RPMI8226 (cell line): ENCODE results near the gene ADIPOR2.

Source experiments
- DNase-seq: peaks from one replicate; pipeline ENCODE4 v3.0.0-alpha.2; 2015

ADIPOR2 gene

GRCh38 chr12:1738446-1738845, 47.6 kb downstream of the ADIPOR2 start:
- no peak for DNase-seq

GRCh38 chr12:1739368-1739767, 48.5 kb downstream of the ADIPOR2 start:
- no peak for DNase-seq

- DNase-seq = no peak
These were observed 49.5 kb downstream of the ADIPOR2 start for GRCh38 chr12:1740161-1740948.

GRCh38 chr12:1741154-1741949, 50.5 kb downstream of the ADIPOR2 start:
- no peak for DNase-seq

GRCh38 chr12:1744932-1745331, 54.1 kb downstream of the ADIPOR2 start:
- no peak for DNase-seq

- DNase-seq = no peak
These were observed 56.7 kb downstream of the ADIPOR2 start for GRCh38 chr12:1747609-1748008.

GRCh38 chr12:1749019-1749418, 58.1 kb downstream of the ADIPOR2 start:
- DNase-seq = no peak

GRCh38 chr12:1750300-1750699, 59.4 kb downstream of the ADIPOR2 start:
- no peak for DNase-seq

GRCh38 chr12:1758376-1758775, 67.5 kb downstream of the ADIPOR2 start:
- no peak for DNase-seq

GRCh38 chr12:1758887-1759286, 68.0 kb downstream of the ADIPOR2 start:
- DNase-seq = no peak

- no peak for DNase-seq
These were observed 69.9 kb downstream of the ADIPOR2 start for GRCh38 chr12:1760566-1761382.

GRCh38 chr12:1761857-1762256, 71.0 kb downstream of the ADIPOR2 start:
- no peak for DNase-seq

- DNase-seq = no peak
These were observed 72.3 kb downstream of the ADIPOR2 start for GRCh38 chr12:1763153-1763552.

GRCh38 chr12:1766110-1766509, 75.2 kb downstream of the ADIPOR2 start:
- no peak for DNase-seq

- no peak for DNase-seq
These were observed 76.7 kb downstream of the ADIPOR2 start for GRCh38 chr12:1767407-1768090.

- no peak for DNase-seq
These were observed 77.7 kb downstream of the ADIPOR2 start for GRCh38 chr12:1768615-1769014.

GRCh38 chr12:1769809-1770494, 79.1 kb downstream of the ADIPOR2 start:
- DNase-seq = no peak

GRCh38 chr12:1773937-1774655, 83.2 kb downstream of the ADIPOR2 start:
- DNase-seq = no peak

- no peak for DNase-seq
These were observed 85.5 kb downstream of the ADIPOR2 start for GRCh38 chr12:1776170-1776921.

- DNase-seq = no peak
These were observed 86.9 kb downstream of the ADIPOR2 start for GRCh38 chr12:1777798-1778197.

- DNase-seq = no peak
These were observed 88.0 kb downstream of the ADIPOR2 start for GRCh38 chr12:1778911-1779310.
